Omental fat pad (tissue), 4 donors: ENCODE results near the gene HECTD2. TPM values are rescaled to one million over a fixed set of nuclear protein-coding genes. Genes with fewer than 3 reads are reported as not detected.
"Not testable (repeated sequence)": the region's sequence is repeated elsewhere in the genome, so short reads cannot be mapped to it uniquely, and the experiment has no call there.

Source experiments
- ATAC-seq: fragments of 150-250 bp; one replicate; pipeline ENCODE4 v1.9.1; 2016; ENCODE audit warnings: mild to moderate bottlenecking, moderate library complexity; ENCODE audit not compliant: low FRiP score
- DNase-seq: peaks from one replicate; pipeline ENCODE4 v3.0.0-alpha.2; 2019; ENCODE audit warnings: low spot score
- CTCF ChIP-seq, 3 donors: fragments of 450-650 bp; IDR thresholded peaks; one replicate each; pipeline ENCODE4 v1.5.1; 2016 to 2017; ENCODE audit warnings: antibody characterized with exemption in 3 of 3, mild to moderate bottlenecking in 3 of 3, moderate library complexity in 2 of 3
- total RNA-seq, 4 donors: library from RNA; depleted of rRNA; stranded (reverse); fragments of >200 nt; gene quantifications; one replicate each; pipeline ENCODE4 v1.1.0, GENCODE V29; 2016

HECTD2 gene
- total RNA-seq, 4 donors from 2014 or later: 10.5 to 18.0 (median 16.8) TPM

DNA sequence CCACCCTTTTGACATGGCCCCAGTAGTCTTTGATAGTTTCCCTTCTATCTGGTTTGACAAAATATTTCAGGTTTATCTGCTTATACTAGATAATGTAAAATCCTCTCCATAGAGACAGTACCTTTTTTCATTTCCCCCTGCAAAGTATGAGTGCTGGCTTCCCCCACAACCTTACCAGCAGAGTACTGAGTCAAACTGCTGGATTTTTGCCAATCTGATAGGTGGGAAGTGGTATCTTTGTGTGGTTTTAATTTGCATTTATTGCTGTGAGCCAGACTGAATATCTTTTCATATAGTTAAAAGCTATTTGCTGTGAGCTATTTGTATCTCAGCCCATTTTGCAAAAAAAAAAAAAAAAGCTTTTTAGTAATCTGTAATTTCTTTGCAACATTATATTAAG, 32.1 kb upstream of the HECTD2 start:
- no peak for DNase-seq
- TF ChIP-seq CTCF (IDR thresholded peaks at IDR 0.05): no peak
- ATAC-seq: no peak

GRCh38 chr10:91380873-91381256, 29.3 kb upstream of the HECTD2 start:
- no peak for ATAC-seq
- TF ChIP-seq CTCF (IDR thresholded peaks at IDR 0.05): no peak
- DNase-seq: no peak

DNA sequence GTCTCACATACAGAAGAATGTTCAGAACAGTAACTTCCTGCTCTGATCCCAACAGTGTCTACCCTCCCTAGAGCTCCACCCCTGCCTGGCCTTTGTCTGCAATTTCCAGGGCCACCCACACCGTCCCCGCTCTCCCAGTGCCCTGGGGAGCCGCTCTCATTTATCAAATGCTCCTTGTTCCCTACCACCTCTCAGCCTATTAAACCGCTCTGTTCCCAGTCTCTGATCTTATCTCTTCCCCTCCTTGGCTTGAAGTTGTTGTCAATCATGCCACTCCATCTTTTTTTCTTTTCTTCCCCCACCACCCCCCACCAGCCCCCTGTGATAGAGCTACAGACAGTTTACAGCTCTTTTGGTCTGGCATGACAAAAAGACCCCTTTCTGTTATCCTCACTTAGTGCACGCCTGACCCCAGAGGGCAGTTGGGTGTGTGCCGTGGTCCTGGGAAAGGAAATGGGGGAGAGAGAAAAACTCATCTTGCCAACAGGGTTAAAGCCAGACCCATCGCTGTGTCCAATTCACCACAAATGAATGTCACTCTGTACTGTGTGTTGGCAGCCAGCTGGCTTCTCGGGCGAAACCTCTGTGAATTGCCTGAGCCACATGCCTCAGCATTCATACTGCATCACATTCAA, 28.8 kb upstream of the HECTD2 start:
- ATAC-seq: no peak
- no peak for TF ChIP-seq CTCF (IDR thresholded peaks at IDR 0.05)
- DNase-seq: no peak

GRCh38 chr10:91385306-91386085, 24.6 kb upstream of the HECTD2 start:
- DNase-seq (no peak), ATAC-seq (no peak)
- no peak for TF ChIP-seq CTCF (IDR thresholded peaks at IDR 0.05)

GRCh38 chr10:91389636-91390512, 20.3 kb upstream of the HECTD2 start:
- ATAC-seq (no peak), DNase-seq (no peak)
- TF ChIP-seq CTCF (IDR thresholded peaks at IDR 0.05): no peak

DNA sequence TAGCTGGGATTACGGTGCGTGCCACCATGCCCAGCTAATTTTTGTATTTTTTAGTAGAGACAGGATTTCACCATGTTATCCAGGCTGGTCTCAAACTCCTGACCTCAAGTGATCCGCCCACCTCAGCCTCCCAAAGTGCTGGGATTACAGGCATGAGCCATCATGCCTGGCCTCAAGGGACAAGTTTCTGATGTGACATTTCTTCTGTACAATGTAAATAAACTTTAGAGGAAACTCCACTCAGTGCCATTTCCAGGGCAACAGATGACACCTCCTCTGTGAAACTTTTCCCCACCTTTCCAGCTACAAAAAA, 19.7 kb upstream of the HECTD2 start:
- DNase-seq, ATAC-seq: not testable (repeated sequence)

DNA sequence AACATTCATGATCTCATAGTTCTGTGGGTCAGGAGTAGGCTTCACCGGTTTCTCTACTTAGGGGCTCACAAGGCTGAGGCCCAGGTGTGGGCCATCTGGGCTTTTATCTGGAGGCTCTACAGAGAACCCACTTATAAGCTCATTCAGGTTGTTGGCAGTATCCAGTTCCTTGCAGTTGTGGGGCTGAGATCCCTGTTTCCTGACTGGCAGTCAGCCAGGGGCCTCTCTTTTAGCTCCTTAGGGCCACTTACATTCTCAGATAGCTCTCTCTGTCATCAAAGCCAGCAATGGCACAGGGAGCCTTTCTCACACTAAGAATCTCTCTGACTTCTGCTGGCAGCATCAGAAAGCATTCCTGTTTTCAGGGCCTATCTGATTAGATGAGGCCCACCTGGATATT, 18.2 kb upstream of the HECTD2 start:
- no peak for ATAC-seq
- no peak for TF ChIP-seq CTCF (IDR thresholded peaks at IDR 0.05)
- DNase-seq: no peak
